H9 (cell line): ENCODE measurements around the gene PHTF2. TPM values are rescaled to one million over a fixed set of nuclear protein-coding genes. Genes with fewer than 3 reads are reported as not detected.

Experiments used
- DNase-seq: peaks from one replicate; pipeline ENCODE4 v3.0.0-alpha.2; 2017
- H2AFZ ChIP-seq: one replicate; pipeline ENCODE4 v1.6.1; 2013; ENCODE audit warnings: mild to moderate bottlenecking, low read length, control low read depth, moderate library complexity
- H2AK5ac ChIP-seq: 2 replicates; pipeline ENCODE4 v1.6.1; 2013; ENCODE audit warnings: low read length, control low read depth, mixed read lengths; ENCODE audit not compliant: insufficient read length
- H2BK120ac ChIP-seq: one replicate; pipeline ENCODE4 v1.6.1; 2013; ENCODE audit warnings: low read depth, mild to moderate bottlenecking, low read length, control low read depth, inconsistent platforms; ENCODE audit not compliant: poor library complexity, severe bottlenecking
- H2BK12ac ChIP-seq: 2 replicates; pipeline ENCODE4 v1.6.1; 2013; ENCODE audit warnings: low read length, control low read depth, mixed read lengths, low read depth; ENCODE audit not compliant: insufficient read length
- H2BK15ac ChIP-seq: 2 replicates; pipeline ENCODE4 v1.6.1; 2013; ENCODE audit warnings: low read depth, low read length, control low read depth
- H2BK20ac ChIP-seq: one replicate; pipeline ENCODE4 v1.6.1; 2013; ENCODE audit warnings: low read depth, mild to moderate bottlenecking, low read length, control low read depth, inconsistent platforms; ENCODE audit not compliant: poor library complexity, severe bottlenecking
- H2BK5ac ChIP-seq: 2 replicates; pipeline ENCODE4 v1.6.1; 2013; ENCODE audit warnings: low read length, control low read depth, mixed read lengths; ENCODE audit not compliant: insufficient read length
- H3K14ac ChIP-seq: 2 replicates; pipeline ENCODE4 v1.6.1; 2013; ENCODE audit warnings: low read length, control low read depth; ENCODE audit not compliant: insufficient read depth
- H3K18ac ChIP-seq: 2 replicates; pipeline ENCODE4 v1.6.1; 2013; ENCODE audit warnings: low read depth, mild to moderate bottlenecking, mixed read lengths, low read length, control low read depth; ENCODE audit not compliant: insufficient read length
- H3K23ac ChIP-seq: 2 replicates; pipeline ENCODE4 v1.6.1; 2013; ENCODE audit warnings: low read length, control low read depth, mixed read lengths, low read depth; ENCODE audit not compliant: insufficient read length
- H3K23me2 ChIP-seq: 2 replicates; pipeline ENCODE4 v1.6.1; 2013; ENCODE audit warnings: low read depth, mild to moderate bottlenecking, mixed read lengths, low read length, control low read depth; ENCODE audit not compliant: insufficient read length, poor library complexity, severe bottlenecking
- H3K27ac ChIP-seq: 2 replicates; pipeline ENCODE4 v1.5.1; 2013; ENCODE audit warnings: low read length, control low read depth, mixed read lengths, low read depth; ENCODE audit not compliant: insufficient read length
- H3K27me3 ChIP-seq: 2 replicates; pipeline ENCODE4 v1.6.1; 2013; ENCODE audit warnings: low read length, control low read depth, inconsistent platforms; ENCODE audit not compliant: insufficient read depth
- H3K4ac ChIP-seq: 2 replicates; pipeline ENCODE4 v1.6.1; 2013; ENCODE audit warnings: low read depth, mild to moderate bottlenecking, control low read depth, inconsistent platforms, low read length, moderate library complexity
- H3K4me1 ChIP-seq: 2 replicates; pipeline ENCODE4 v1.6.1; 2013; ENCODE audit warnings: low read length, control low read depth, inconsistent platforms; ENCODE audit not compliant: insufficient read depth
- H3K4me2 ChIP-seq: 2 replicates; pipeline ENCODE4 v1.6.1; 2013; ENCODE audit warnings: low read length, control low read depth, mixed read lengths; ENCODE audit not compliant: insufficient read length, insufficient read depth
- H3K56ac ChIP-seq: 2 replicates; pipeline ENCODE4 v1.6.1; 2013; ENCODE audit warnings: low read depth, mild to moderate bottlenecking, mixed read lengths, low read length, control low read depth; ENCODE audit not compliant: insufficient read length
- H3K79me1 ChIP-seq: 2 replicates; pipeline ENCODE4 v1.6.1; 2013; ENCODE audit warnings: low read depth, mild to moderate bottlenecking, moderate library complexity, low read length, control low read depth, inconsistent platforms; ENCODE audit not compliant: insufficient read depth, poor library complexity, severe bottlenecking
- H3K79me2 ChIP-seq: 2 replicates; pipeline ENCODE4 v1.6.1; 2013; ENCODE audit warnings: low read length, control low read depth, inconsistent platforms; ENCODE audit not compliant: insufficient read depth
- H3K9ac ChIP-seq: 2 replicates; pipeline ENCODE4 v1.6.1; 2013; ENCODE audit warnings: low read length, control low read depth, mixed read lengths; ENCODE audit not compliant: insufficient read length; ENCODE audit errors: extremely low read depth
- H3K9me3 ChIP-seq: one replicate; pipeline ENCODE4 v1.6.1; 2013; ENCODE audit warnings: low read depth, low read length, inconsistent platforms; ENCODE audit not compliant: control insufficient read depth
- H3T11ph ChIP-seq: one replicate; pipeline ENCODE4 v1.6.1; 2013; ENCODE audit warnings: mild to moderate bottlenecking, low read length, control low read depth, inconsistent platforms
- H4K20me1 ChIP-seq: one replicate; pipeline ENCODE4 v1.6.1; 2013; ENCODE audit not compliant: control insufficient read depth, insufficient read length, insufficient read depth
- H4K5ac ChIP-seq: 2 replicates; pipeline ENCODE4 v1.6.1; 2013; ENCODE audit warnings: low read depth, mild to moderate bottlenecking, mixed read lengths, low read length, control low read depth; ENCODE audit not compliant: insufficient read length
- H4K8ac ChIP-seq: replicated peaks from 2 replicates; pipeline ENCODE4 v1.6.1; 2013; ENCODE audit warnings: low read length, control low read depth, mixed read lengths, low read depth; ENCODE audit not compliant: insufficient read length
- H4K91ac ChIP-seq: 2 replicates; pipeline ENCODE4 v1.6.1; 2013; ENCODE audit warnings: low read depth, mild to moderate bottlenecking, moderate library complexity, mixed read lengths, low read length, control low read depth; ENCODE audit not compliant: insufficient read length
- H3K27ac Mint-ChIP-seq, 3 experiments: 2 replicates in 2 of 3; 3 replicates in 1 of 3; pipeline ENCODE4 v1.8.0; 2020 to 2021; ENCODE audit warnings: mixed read lengths in 3 of 3, mild to moderate bottlenecking in 1 of 3, moderate library complexity in 1 of 3
- H3K27me3 Mint-ChIP-seq: 2 replicates; pipeline ENCODE4 v1.8.0; 2021; ENCODE audit warnings: low read depth, mild to moderate bottlenecking, moderate library complexity, mixed read lengths
- H3K36me3 Mint-ChIP-seq, 3 experiments: 2 replicates in 2 of 3; 3 replicates in 1 of 3; pipeline ENCODE4 v1.8.0; 2020 to 2021; ENCODE audit warnings: low read depth in 3 of 3, mixed read lengths in 3 of 3; ENCODE audit not compliant: insufficient read depth in 1 of 3
- H3K4me1 Mint-ChIP-seq, 2 experiments: 2 replicates each; pipeline ENCODE4 v1.8.0; 2020; ENCODE audit warnings: mixed read lengths in 2 of 2
- H3K4me3 Mint-ChIP-seq, 2 experiments: 2 replicates in 1 of 2; 3 replicates in 1 of 2; pipeline ENCODE4 v1.8.0; 2020 to 2021; ENCODE audit warnings: mild to moderate bottlenecking in 2 of 2, mixed read lengths in 2 of 2, moderate library complexity in 1 of 2
- H3K9me3 Mint-ChIP-seq, 2 experiments: 2 replicates in 1 of 2; 3 replicates in 1 of 2; pipeline ENCODE4 v1.8.0; 2020; ENCODE audit warnings: mild to moderate bottlenecking in 2 of 2, mixed read lengths in 2 of 2, moderate library complexity in 1 of 2
- WGBS: extraction: QIAGEN DNeasy Blood & Tissue Kit; methylation state at CpG from one replicate; pipeline ENCODE4 v1.1.7; 2013; ENCODE audit warnings: missing lambda C conversion rate, low lambda C conversion rate, mixed read lengths; ENCODE audit not compliant: insufficient read length; ENCODE audit errors: extremely low coverage; 5-methylcytosine and 5-hydroxymethylcytosine counted together
- total RNA-seq: library from RNA; stranded (reverse); gene quantifications from 2 replicates; pipeline ENCODE4 v1.2.1, GENCODE V29; 2021
- TF ChIP-seq, protein P1 (sequence below): fragments of 200-600 bp; sonication (generic); conservative IDR thresholded peaks from 3 replicates; pipeline ENCODE4 v1.8.0; 2021; ENCODE audit warnings: antibody characterized with exemption, mild to moderate bottlenecking

Gene PHTF2
- total RNA-seq, 1 experiment from 2014 or later: 16.2 TPM

DNA sequence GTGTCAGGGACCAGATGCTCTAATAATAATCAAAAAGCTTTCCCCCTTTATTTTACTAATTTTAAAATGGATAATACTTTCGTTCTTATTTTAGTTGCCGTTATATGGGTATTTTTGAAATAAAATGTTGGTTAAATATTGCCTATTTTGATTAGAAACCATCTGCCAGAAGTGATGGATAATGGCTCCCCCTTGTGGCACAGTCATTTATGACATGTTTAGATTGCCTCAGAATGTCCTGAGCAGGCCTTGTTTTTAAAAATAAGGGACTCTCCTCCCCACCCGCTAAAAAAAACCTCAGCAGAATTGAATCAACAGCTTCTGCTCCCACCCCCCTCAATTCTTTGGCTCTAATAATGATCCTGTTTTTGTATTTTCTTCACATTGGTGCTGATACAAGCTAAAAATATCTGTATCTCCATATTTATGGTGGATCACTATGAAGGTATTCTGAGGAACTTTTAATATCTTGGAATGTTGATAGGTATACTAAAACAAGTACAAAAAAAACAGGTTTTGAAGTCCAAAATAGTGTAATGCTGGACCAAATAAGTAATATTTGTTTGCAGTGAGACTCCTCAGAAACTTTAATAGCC, 39.2 kb upstream of the PHTF2 start:
- TF ChIP-seq, protein P1, sequence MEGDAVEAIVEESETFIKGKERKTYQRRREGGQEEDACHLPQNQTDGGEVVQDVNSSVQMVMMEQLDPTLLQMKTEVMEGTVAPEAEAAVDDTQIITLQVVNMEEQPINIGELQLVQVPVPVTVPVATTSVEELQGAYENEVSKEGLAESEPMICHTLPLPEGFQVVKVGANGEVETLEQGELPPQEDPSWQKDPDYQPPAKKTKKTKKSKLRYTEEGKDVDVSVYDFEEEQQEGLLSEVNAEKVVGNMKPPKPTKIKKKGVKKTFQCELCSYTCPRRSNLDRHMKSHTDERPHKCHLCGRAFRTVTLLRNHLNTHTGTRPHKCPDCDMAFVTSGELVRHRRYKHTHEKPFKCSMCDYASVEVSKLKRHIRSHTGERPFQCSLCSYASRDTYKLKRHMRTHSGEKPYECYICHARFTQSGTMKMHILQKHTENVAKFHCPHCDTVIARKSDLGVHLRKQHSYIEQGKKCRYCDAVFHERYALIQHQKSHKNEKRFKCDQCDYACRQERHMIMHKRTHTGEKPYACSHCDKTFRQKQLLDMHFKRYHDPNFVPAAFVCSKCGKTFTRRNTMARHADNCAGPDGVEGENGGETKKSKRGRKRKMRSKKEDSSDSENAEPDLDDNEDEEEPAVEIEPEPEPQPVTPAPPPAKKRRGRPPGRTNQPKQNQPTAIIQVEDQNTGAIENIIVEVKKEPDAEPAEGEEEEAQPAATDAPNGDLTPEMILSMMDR: peak; percentile 89
- no peaks in the 10 kb centered on the region for H3K4me1 ChIP-seq
- H3T11ph ChIP-seq: no peak overlapping the region
- no peak overlapping the region for H3K23ac ChIP-seq
- H3K4me2 ChIP-seq: no peak overlapping the region
- no peaks in the 10 kb centered on the region; a peak in 1 of 7 replicates for H3K36me3 Mint-ChIP-seq
- no peak overlapping the region for H4K8ac ChIP-seq
- H3K9me3 ChIP-seq: no peaks in the 10 kb centered on the region
- no peak overlapping the region for H2BK15ac ChIP-seq
- no peak overlapping the region for H3K4ac ChIP-seq
- no peak overlapping the region for H2AFZ ChIP-seq
- no peak overlapping the region for H3K14ac ChIP-seq
- H3K27ac Mint-ChIP-seq: no peak overlapping the region
- H3K4me1 Mint-ChIP-seq: peaks cover 0 to 2% of the 10 kb centered on the region in 2 experiments; a peak in 1 of 4 replicates
- peaks cover 2% of the 10 kb centered on the region; the same call in 1 of the 2 replicates for H3K79me2 ChIP-seq
- no peak overlapping the region for H4K5ac ChIP-seq
- no peak overlapping the region for H2BK20ac ChIP-seq
- peak; percentile 38 for DNase-seq
- no peaks in the 10 kb centered on the region for H3K27me3 ChIP-seq
- H3K56ac ChIP-seq: no peak overlapping the region
- H4K20me1 ChIP-seq: no peaks in the 10 kb centered on the region
- H2BK120ac ChIP-seq: no peak overlapping the region
- H3K9me3 Mint-ChIP-seq: no peaks in the 10 kb centered on the region
- H2BK5ac ChIP-seq: no peak overlapping the region
- no peak overlapping the region for H3K4me3 Mint-ChIP-seq
- H3K27me3 Mint-ChIP-seq: no peaks in the 10 kb centered on the region
- WGBS: no CpG with 5 or more reads among the region's 3 CpGs
- no peak overlapping the region for H4K91ac ChIP-seq
- H3K27ac ChIP-seq: no peak overlapping the region
- H2AK5ac ChIP-seq: no peak overlapping the region
- peaks cover 2% of the 10 kb centered on the region for H3K79me1 ChIP-seq
- H3K18ac ChIP-seq: no peak overlapping the region
- H2BK12ac ChIP-seq: no peak overlapping the region
- no peaks in the 10 kb centered on the region for H3K23me2 ChIP-seq
- H3K9ac ChIP-seq: no peak overlapping the region
